HT-29 (cell line): ENCODE results near the gene APOL4. TPM values are rescaled to one million over a fixed set of nuclear protein-coding genes. Genes with fewer than 3 reads are reported as not detected.
"Not testable (repeated sequence)": the region's sequence is repeated elsewhere in the genome, so short reads cannot be mapped to it uniquely, and the experiment has no call there.

ENCODE experiments used
- DNase-seq: peaks from one replicate; pipeline ENCODE4 v3.0.0-alpha.2; 2015; ENCODE audit warnings: low spot score
- total RNA-seq: library from RNA; depleted of rRNA; stranded (reverse); fragments of >200 nt; shearing (Covaris generic); gene quantifications from 2 replicates; pipeline ENCODE4 v1.2.3, GENCODE V29; 2014

Gene APOL4
- total RNA-seq, 1 experiment from 2014 or later: not detected

- DNase-seq: no peak
Observed at GRCh38 chr22:36232715-36233401, 31.2 kb upstream of the APOL4 start.

GRCh38 chr22:36231051-36231450 is 29.4 kb upstream of the APOL4 start:
- DNase-seq: not testable (repeated sequence)

GRCh38 chr22:36229649-36230048 is 28.0 kb upstream of the APOL4 start:
- not testable (repeated sequence) for DNase-seq

GRCh38 chr22:36228944-36229343 is 27.3 kb upstream of the APOL4 start:
- no peak for DNase-seq

- DNase-seq: not testable (repeated sequence)
Observed at GRCh38 chr22:36228369-36228768, 26.8 kb upstream of the APOL4 start.

- no peak for DNase-seq
Observed at GRCh38 chr22:36227806-36228205, 26.2 kb upstream of the APOL4 start.

- no peak for DNase-seq
Observed at GRCh38 chr22:36227396-36227795, 25.8 kb upstream of the APOL4 start.

- no peak for DNase-seq
Observed at GRCh38 chr22:36226189-36226588, 24.6 kb upstream of the APOL4 start.

GRCh38 chr22:36225333-36225922 is 23.8 kb upstream of the APOL4 start:
- no peak for DNase-seq

GRCh38 chr22:36224245-36224644 is 22.6 kb upstream of the APOL4 start:
- no peak for DNase-seq

- DNase-seq: no peak
Observed at GRCh38 chr22:36223504-36223903, 21.9 kb upstream of the APOL4 start.

- DNase-seq: no peak
Observed at GRCh38 chr22:36222887-36223450, 21.4 kb upstream of the APOL4 start.

GRCh38 chr22:36221799-36222751 is 20.5 kb upstream of the APOL4 start:
- peak; percentile 63 for DNase-seq

GRCh38 chr22:36220451-36220921 is 18.9 kb upstream of the APOL4 start:
- peak; percentile 7 for DNase-seq

- DNase-seq: no peak
Observed at GRCh38 chr22:36218648-36219193, 17.1 kb upstream of the APOL4 start.

- no peak for DNase-seq
Observed at GRCh38 chr22:36215981-36216380, 14.4 kb upstream of the APOL4 start.

- DNase-seq: no peak
Observed at GRCh38 chr22:36213586-36213985, 12.0 kb upstream of the APOL4 start.

- no peak for DNase-seq
Observed at GRCh38 chr22:36212901-36213300, 11.3 kb upstream of the APOL4 start.

- no peak for DNase-seq
Observed at GRCh38 chr22:36211237-36211861, 9.7 kb upstream of the APOL4 start.

GRCh38 chr22:36210224-36210623 is 8.6 kb upstream of the APOL4 start:
- no peak for DNase-seq

- DNase-seq: not testable (repeated sequence)
Observed at GRCh38 chr22:36209488-36209908, 7.9 kb upstream of the APOL4 start.
